ENCODE measurements around the gene PRX. TPM values are rescaled to one million over a fixed set of nuclear protein-coding genes. Genes with fewer than 3 reads are reported as not detected.

The PRX gene
- total and polyA plus RNA-seq, 2 experiments from 2014 or later: 4.2 TPM

DNA sequence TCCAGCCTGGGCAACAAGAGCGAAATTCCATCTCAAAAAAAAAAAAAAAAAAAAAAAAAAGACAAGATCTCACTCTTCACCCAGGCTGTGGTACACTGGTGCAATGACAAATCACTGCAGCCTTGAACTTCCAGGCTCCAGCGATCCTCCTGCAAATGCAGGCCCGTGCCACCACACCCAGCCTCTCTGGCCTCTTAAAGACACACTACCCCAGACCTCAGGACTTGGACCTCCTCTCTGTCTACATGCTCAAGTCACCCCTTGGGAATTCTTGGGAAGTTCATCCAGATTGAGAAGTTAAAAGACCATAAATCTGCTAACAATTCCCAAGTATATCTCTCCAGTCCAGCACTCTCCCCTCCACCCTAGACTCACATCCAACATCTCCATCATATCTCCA, 12.6 kb downstream of the PRX start:
- ATAC-seq (no peak), DNase-seq (ENCODE audit: low spot score) (no peak)
- H3K36me3 Mint-ChIP-seq (ENCODE audit: low read depth): peaks cover 2% of the 10 kb centered on the region; the same call in 1 of the 3 replicates
- Histone ChIP-seq H3K4me2 (no peak overlapping the region), H3K9me2 (ENCODE audit: insufficient read depth) (no peaks in the 10 kb centered on the region), H3K36me3 (ENCODE audit: insufficient read depth) (no peaks in the 10 kb centered on the region), H4K20me1 (replicated peaks; ENCODE audit: insufficient read depth) (no peaks in the 10 kb centered on the region), H2AFZ (no peak overlapping the region), H3F3A (replicated peaks; ENCODE audit: low read depth) (peaks cover 8% of the 10 kb centered on the region), H3K4me3 (no peak overlapping the region), H3K27me3 (ENCODE audit: insufficient read depth) (peaks cover 16% of the 10 kb centered on the region), H3K79me2 (replicated peaks; ENCODE audit: insufficient read depth) (no peaks in the 10 kb centered on the region), H3K4me1 (ENCODE audit: insufficient read depth) (peaks cover 6% of the 10 kb centered on the region; the same call in 1 of the 2 replicates), H3K27ac (ENCODE audit: low read depth) (no peak overlapping the region)
- H3K4me3 Mint-ChIP-seq: no peak overlapping the region; the same call in 2 of the 3 replicates
- H3K9me3 Mint-ChIP-seq: no peaks in the 10 kb centered on the region; the same call in 1 of the 3 replicates
- H3K4me1 Mint-ChIP-seq: peaks cover 21% of the 10 kb centered on the region
- TF ChIP-seq, protein P1, sequence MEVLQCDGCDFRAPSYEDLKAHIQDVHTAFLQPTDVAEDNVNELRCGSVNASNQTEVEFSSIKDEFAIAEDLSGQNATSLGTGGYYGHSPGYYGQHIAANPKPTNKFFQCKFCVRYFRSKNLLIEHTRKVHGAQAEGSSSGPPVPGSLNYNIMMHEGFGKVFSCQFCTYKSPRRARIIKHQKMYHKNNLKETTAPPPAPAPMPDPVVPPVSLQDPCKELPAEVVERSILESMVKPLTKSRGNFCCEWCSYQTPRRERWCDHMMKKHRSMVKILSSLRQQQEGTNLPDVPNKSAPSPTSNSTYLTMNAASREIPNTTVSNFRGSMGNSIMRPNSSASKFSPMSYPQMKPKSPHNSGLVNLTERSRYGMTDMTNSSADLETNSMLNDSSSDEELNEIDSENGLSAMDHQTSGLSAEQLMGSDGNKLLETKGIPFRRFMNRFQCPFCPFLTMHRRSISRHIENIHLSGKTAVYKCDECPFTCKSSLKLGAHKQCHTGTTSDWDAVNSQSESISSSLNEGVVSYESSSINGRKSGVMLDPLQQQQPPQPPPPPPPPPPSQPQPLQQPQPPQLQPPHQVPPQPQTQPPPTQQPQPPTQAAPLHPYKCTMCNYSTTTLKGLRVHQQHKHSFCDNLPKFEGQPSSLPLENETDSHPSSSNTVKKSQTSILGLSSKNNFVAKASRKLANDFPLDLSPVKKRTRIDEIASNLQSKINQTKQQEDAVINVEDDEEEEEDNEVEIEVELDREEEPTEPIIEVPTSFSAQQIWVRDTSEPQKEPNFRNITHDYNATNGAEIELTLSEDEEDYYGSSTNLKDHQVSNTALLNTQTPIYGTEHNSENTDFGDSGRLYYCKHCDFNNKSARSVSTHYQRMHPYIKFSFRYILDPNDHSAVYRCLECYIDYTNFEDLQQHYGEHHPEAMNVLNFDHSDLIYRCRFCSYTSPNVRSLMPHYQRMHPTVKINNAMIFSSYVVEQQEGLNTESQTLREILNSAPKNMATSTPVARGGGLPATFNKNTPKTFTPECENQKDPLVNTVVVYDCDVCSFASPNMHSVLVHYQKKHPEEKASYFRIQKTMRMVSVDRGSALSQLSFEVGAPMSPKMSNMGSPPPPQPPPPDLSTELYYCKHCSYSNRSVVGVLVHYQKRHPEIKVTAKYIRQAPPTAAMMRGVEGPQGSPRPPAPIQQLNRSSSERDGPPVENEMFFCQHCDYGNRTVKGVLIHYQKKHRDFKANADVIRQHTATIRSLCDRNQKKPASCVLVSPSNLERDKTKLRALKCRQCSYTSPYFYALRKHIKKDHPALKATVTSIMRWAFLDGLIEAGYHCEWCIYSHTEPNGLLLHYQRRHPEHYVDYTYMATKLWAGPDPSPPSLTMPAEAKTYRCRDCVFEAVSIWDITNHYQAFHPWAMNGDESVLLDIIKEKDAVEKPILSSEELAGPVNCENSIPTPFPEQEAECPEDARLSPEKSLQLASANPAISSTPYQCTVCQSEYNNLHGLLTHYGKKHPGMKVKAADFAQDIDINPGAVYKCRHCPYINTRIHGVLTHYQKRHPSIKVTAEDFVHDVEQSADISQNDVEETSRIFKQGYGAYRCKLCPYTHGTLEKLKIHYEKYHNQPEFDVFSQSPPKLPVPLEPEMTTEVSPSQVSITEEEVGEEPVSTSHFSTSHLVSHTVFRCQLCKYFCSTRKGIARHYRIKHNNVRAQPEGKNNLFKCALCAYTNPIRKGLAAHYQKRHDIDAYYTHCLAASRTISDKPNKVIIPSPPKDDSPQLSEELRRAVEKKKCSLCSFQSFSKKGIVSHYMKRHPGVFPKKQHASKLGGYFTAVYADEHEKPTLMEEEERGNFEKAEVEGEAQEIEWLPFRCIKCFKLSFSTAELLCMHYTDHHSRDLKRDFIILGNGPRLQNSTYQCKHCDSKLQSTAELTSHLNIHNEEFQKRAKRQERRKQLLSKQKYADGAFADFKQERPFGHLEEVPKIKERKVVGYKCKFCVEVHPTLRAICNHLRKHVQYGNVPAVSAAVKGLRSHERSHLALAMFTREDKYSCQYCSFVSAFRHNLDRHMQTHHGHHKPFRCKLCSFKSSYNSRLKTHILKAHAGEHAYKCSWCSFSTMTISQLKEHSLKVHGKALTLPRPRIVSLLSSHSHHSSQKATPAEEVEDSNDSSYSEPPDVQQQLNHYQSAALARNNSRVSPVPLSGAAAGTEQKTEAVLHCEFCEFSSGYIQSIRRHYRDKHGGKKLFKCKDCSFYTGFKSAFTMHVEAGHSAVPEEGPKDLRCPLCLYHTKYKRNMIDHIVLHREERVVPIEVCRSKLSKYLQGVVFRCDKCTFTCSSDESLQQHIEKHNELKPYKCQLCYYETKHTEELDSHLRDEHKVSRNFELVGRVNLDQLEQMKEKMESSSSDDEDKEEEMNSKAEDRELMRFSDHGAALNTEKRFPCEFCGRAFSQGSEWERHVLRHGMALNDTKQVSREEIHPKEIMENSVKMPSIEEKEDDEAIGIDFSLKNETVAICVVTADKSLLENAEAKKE (CRISPR knock-in tag; IDR thresholded peaks at IDR 0.05): no peak
- TF ChIP-seq, protein P2, sequence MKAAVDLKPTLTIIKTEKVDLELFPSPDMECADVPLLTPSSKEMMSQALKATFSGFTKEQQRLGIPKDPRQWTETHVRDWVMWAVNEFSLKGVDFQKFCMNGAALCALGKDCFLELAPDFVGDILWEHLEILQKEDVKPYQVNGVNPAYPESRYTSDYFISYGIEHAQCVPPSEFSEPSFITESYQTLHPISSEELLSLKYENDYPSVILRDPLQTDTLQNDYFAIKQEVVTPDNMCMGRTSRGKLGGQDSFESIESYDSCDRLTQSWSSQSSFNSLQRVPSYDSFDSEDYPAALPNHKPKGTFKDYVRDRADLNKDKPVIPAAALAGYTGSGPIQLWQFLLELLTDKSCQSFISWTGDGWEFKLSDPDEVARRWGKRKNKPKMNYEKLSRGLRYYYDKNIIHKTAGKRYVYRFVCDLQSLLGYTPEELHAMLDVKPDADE (IDR thresholded peaks at IDR 0.05): no peak
- no peak for TF ChIP-seq ZNF331 (CRISPR knock-in tag; IDR thresholded peaks at IDR 0.05; ENCODE audit: low read depth)
- no peak for TF ChIP-seq POLR2AphosphoS5 (IDR thresholded peaks at IDR 0.05; ENCODE audit: low read depth)
- TF ChIP-seq, protein P3, sequence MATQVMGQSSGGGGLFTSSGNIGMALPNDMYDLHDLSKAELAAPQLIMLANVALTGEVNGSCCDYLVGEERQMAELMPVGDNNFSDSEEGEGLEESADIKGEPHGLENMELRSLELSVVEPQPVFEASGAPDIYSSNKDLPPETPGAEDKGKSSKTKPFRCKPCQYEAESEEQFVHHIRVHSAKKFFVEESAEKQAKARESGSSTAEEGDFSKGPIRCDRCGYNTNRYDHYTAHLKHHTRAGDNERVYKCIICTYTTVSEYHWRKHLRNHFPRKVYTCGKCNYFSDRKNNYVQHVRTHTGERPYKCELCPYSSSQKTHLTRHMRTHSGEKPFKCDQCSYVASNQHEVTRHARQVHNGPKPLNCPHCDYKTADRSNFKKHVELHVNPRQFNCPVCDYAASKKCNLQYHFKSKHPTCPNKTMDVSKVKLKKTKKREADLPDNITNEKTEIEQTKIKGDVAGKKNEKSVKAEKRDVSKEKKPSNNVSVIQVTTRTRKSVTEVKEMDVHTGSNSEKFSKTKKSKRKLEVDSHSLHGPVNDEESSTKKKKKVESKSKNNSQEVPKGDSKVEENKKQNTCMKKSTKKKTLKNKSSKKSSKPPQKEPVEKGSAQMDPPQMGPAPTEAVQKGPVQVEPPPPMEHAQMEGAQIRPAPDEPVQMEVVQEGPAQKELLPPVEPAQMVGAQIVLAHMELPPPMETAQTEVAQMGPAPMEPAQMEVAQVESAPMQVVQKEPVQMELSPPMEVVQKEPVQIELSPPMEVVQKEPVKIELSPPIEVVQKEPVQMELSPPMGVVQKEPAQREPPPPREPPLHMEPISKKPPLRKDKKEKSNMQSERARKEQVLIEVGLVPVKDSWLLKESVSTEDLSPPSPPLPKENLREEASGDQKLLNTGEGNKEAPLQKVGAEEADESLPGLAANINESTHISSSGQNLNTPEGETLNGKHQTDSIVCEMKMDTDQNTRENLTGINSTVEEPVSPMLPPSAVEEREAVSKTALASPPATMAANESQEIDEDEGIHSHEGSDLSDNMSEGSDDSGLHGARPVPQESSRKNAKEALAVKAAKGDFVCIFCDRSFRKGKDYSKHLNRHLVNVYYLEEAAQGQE (IDR thresholded peaks at IDR 0.05; ENCODE audit: unreplicated experiment): no peak
- H3K27me3 Mint-ChIP-seq (ENCODE audit: insufficient read depth, low read depth, poor library complexity): peaks cover 30% of the 10 kb centered on the region
- H3K27ac Mint-ChIP-seq: no peak overlapping the region
